Endothelial cell of umbilical vein (primary cell): ENCODE results near the gene NLGN4Y. TPM values are rescaled to one million over a fixed set of nuclear protein-coding genes. Genes with fewer than 3 reads are reported as not detected.

Source experiments
- BruUV-seq: library from RNA; stranded (reverse); fragments of 400-500 nt; replicated peaks from 2 replicates; lab custom pipeline; 2021; lab: Mats Ljungman, UMichigan
- CTCF ChIA-PET: fragments of 300-600, 350-600 bp; sonication (Branson Sonifier 250); formaldehyde crosslinking; loops from one replicate; lab custom pipeline; 2021; ENCODE audit warnings: antibody characterized with exemption, inconsistent platforms; lab: Charles Lee
- POLR2A ChIA-PET: fragments of 300-600, 350-600 bp; sonication (Branson Sonifier 250); formaldehyde crosslinking; loops from one replicate; lab custom pipeline; 2021; ENCODE audit warnings: antibody characterized with exemption, inconsistent platforms; lab: Charles Lee
- DNase-seq: peaks from one replicate; pipeline ENCODE4 v3.0.0-alpha.2; 2011; ENCODE audit warnings: low read depth, low spot score
- FAIRE-seq: peaks from 2 replicates; lab custom pipeline; 2011; peaks lifted over from hg19 to GRCh38; lab: Jason Lieb, UNC
- H2AFZ ChIP-seq: 2 replicates; pipeline ENCODE4 v1.6.0; 2012; ENCODE audit warnings: low read depth, low read length, control low read depth, inconsistent platforms
- H3K27ac ChIP-seq: 2 replicates; pipeline ENCODE4 v1.5.1; 2011; ENCODE audit warnings: low read depth, mild to moderate bottlenecking, control low read depth, low read length, moderate library complexity; ENCODE audit not compliant: insufficient read depth
- H3K27me3 ChIP-seq, 2 experiments: 2 replicates each; pipeline versions ENCODE4 v1.6.0 to v1.6.1; 2011; ENCODE audit warnings: low read length in 2 of 2, mixed read lengths in 1 of 2; ENCODE audit not compliant: control insufficient read depth in 2 of 2, insufficient read depth in 2 of 2
- H3K36me3 ChIP-seq, 2 experiments: 2 replicates in 1 of 2; 3 replicates in 1 of 2; pipeline ENCODE4 v1.5.1; 2011; ENCODE audit warnings: low read length in 2 of 2, mild to moderate bottlenecking in 1 of 2, moderate library complexity in 1 of 2; ENCODE audit not compliant: control insufficient read depth in 2 of 2, insufficient read depth in 2 of 2; ENCODE audit errors: extremely low read depth in 1 of 2
- H3K4me1 ChIP-seq: 3 replicates; pipeline ENCODE4 v1.5.1; 2011; ENCODE audit warnings: mild to moderate bottlenecking, low read length; ENCODE audit not compliant: control insufficient read depth, insufficient read depth; ENCODE audit errors: extremely low read depth
- H3K4me2 ChIP-seq: 2 replicates; pipeline ENCODE4 v1.6.1; 2011; ENCODE audit warnings: low read length, control low read depth, mixed read lengths; ENCODE audit not compliant: insufficient read depth
- H3K4me3 ChIP-seq, 3 experiments: fragments of 200-600 bp in 1 of 3; sonication (generic), shearing (Covaris generic) in 1 of 3; replicated peaks in 1 of 3; 2 replicates each; pipeline ENCODE4 v1.5.1; 2011 to 2016; ENCODE audit warnings: control low read depth in 3 of 3, low read length in 3 of 3, mild to moderate bottlenecking in 2 of 3, inconsistent platforms in 1 of 3, low read depth in 1 of 3, moderate library complexity in 1 of 3; ENCODE audit not compliant: insufficient read depth in 1 of 3
- H3K79me2 ChIP-seq: 2 replicates; pipeline ENCODE4 v1.6.0; 2012; ENCODE audit warnings: low read length, inconsistent platforms; ENCODE audit not compliant: control insufficient read depth, insufficient read depth
- H3K9ac ChIP-seq: replicated peaks from 2 replicates; pipeline ENCODE3; 2011; ENCODE audit warnings: low read length, control low read depth; ENCODE audit not compliant: insufficient read depth; ENCODE audit errors: extremely low read depth
- H3K9me1 ChIP-seq: replicated peaks from 3 replicates; pipeline ENCODE4 v1.6.0; 2011; ENCODE audit warnings: mild to moderate bottlenecking, low read length; ENCODE audit not compliant: control insufficient read depth, insufficient read depth; ENCODE audit errors: extremely low read depth
- H3K9me3 ChIP-seq: replicated peaks from 2 replicates; pipeline ENCODE4 v1.5.1; 2012; ENCODE audit warnings: low read length, inconsistent platforms; ENCODE audit not compliant: control insufficient read depth, insufficient read depth
- H4K20me1 ChIP-seq: replicated peaks from 2 replicates; pipeline ENCODE3; 2011; ENCODE audit warnings: mild to moderate bottlenecking, low read length; ENCODE audit not compliant: control insufficient read depth, insufficient read depth; ENCODE audit errors: extremely low read depth
- EZH2 ChIP-seq: IDR thresholded peaks from 2 replicates; pipeline ENCODE4 v1.6.1; 2012; ENCODE audit warnings: borderline replicate concordance, low read depth, mild to moderate bottlenecking, moderate library complexity, low read length, inconsistent platforms; ENCODE audit not compliant: severe bottlenecking
- FOS ChIP-seq: IDR thresholded peaks from 2 replicates; pipeline ENCODE4 v1.6.1; 2011; ENCODE audit warnings: mild to moderate bottlenecking, low read length, moderate library complexity, borderline replicate concordance; ENCODE audit not compliant: insufficient read depth
- GATA2 ChIP-seq: IDR thresholded peaks from 2 replicates; pipeline ENCODE4 v1.7.0; 2011; ENCODE audit warnings: low read depth, mild to moderate bottlenecking, moderate library complexity, mixed read lengths, low read length; ENCODE audit not compliant: insufficient read length, insufficient read depth
- JUN ChIP-seq: IDR thresholded peaks from 2 replicates; pipeline ENCODE4 v1.6.1; 2011; ENCODE audit warnings: borderline replicate concordance, low read depth; ENCODE audit not compliant: insufficient read length, insufficient read depth
- MYC ChIP-seq: IDR thresholded peaks from one replicate; pipeline ENCODE4 v1.6.1; 2011; ENCODE audit warnings: mild to moderate bottlenecking, low read depth, low read length
- POLR2A ChIP-seq: IDR thresholded peaks from 2 replicates; pipeline ENCODE4 v1.6.1; 2012; ENCODE audit warnings: low read depth, mild to moderate bottlenecking, control low read depth, low read length
- POLR2AphosphoS5 ChIP-seq: IDR thresholded peaks from 2 replicates; pipeline ENCODE4 v1.6.1; 2012; ENCODE audit warnings: low read depth, mild to moderate bottlenecking, control low read depth, low read length, moderate library complexity; ENCODE audit not compliant: insufficient read depth
- dilution Hi-C: fragments of 300-500 bp; cut with MboI; formaldehyde crosslinking; loops from one replicate; pipeline ENCODE4 v1.15.0; 2019; ENCODE audit warnings: low sequenced_read_pairs; ENCODE audit not compliant: extremely low pct_ligation_motif_present
- intact Hi-C: fragments of 100-400 bp; cut with micrococcal nuclease; formaldehyde crosslinking; loops from one replicate; pipeline ENCODE4 v1.10.0; 2022
- polyA plus RNA-seq, 4 experiments: library from polyadenylated mRNA; depleted of rRNA in 3 of 4; stranded (reverse) in 3 of 4; unstranded in 1 of 4; fragments of >200 nt; gene quantifications; 2 replicates each; pipeline versions ENCODE4 v1.2.1 to v1.2.3, GENCODE V29; 2011 to 2012; ENCODE audit warnings: missing spikeins in 1 of 4
- total RNA-seq: library from RNA; stranded (reverse); gene quantifications from 2 replicates; pipeline ENCODE4 v1.2.3, GENCODE V29; 2021
- TF ChIP-seq, protein P1 (sequence below): IDR thresholded peaks from 2 replicates; pipeline ENCODE4 v1.6.1; 2011; ENCODE audit not compliant: insufficient read depth, insufficient read length
- TF ChIP-seq, protein P2 (sequence below), 2 donors: IDR thresholded peaks; 1 replicate in 1 of 2; 2 replicates in 1 of 2; pipeline ENCODE4 v1.5.1; 2011; ENCODE audit warnings: low read length in 2 of 2, mild to moderate bottlenecking in 2 of 2, moderate library complexity in 2 of 2, control low read depth in 1 of 2, inconsistent platforms in 1 of 2, low read depth in 1 of 2; ENCODE audit not compliant: insufficient read depth in 1 of 2; ENCODE audit errors: extremely low read depth in 1 of 2

Gene NLGN4Y
- total and polyA plus RNA-seq, 2 donors (not counting 3 experiments of a cell fraction or from before 2014, with no cell fraction given) = 16.0 to 26.6 TPM

DNA sequence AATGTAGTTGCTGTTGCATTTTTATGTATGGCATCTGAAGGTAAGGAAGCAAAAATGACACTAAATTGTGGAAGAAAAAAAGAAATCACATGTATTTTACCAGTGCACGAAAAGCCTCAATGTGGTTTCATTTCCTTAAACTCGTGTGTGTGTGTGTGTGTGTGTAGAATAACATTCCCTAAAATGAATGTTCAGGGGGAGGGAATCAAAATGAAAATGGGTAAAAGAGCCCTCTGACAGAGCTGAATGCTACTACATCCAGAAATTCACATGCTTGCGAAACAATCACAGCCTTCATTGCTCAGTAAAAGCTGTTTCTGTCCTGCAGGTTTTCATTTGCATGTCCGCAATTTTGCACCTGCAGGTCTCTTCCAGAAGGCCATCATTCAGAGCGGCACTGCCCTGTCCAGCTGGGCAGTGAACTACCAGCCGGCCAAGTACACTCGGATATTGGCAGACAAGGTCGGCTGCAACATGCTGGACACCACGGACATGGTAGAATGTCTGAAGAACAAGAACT, 305.1 kb downstream of the NLGN4Y start:
- BruUV-seq = no TSS peak
- H3K27ac ChIP-seq = peak overlapping the region; percentile 56
- peak; percentile 24 for FAIRE-seq
- no peaks in the 10 kb centered on the region for H3K9me3 ChIP-seq
- CTCF ChIA-PET = no interaction called here
- peaks cover 0 to 2% of the 10 kb centered on the region in 2 experiments for H3K36me3 ChIP-seq
- no peaks in the 10 kb centered on the region for H3K9me1 ChIP-seq
- no peak for DNase-seq
- intact Hi-C loops = no loop called here
- H3K79me2 ChIP-seq = no peaks in the 10 kb centered on the region
- H3K4me1 ChIP-seq = peaks cover 30% of the 10 kb centered on the region
- no peak for TF ChIP-seq GATA2
- TF ChIP-seq MYC = no peak
- TF ChIP-seq, protein P1, sequence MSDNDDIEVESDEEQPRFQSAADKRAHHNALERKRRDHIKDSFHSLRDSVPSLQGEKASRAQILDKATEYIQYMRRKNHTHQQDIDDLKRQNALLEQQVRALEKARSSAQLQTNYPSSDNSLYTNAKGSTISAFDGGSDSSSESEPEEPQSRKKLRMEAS = no peak
- no peak for TF ChIP-seq POLR2AphosphoS5
- TF ChIP-seq FOS = no peak
- no peak for TF ChIP-seq POLR2A
- TF ChIP-seq, protein P2, sequence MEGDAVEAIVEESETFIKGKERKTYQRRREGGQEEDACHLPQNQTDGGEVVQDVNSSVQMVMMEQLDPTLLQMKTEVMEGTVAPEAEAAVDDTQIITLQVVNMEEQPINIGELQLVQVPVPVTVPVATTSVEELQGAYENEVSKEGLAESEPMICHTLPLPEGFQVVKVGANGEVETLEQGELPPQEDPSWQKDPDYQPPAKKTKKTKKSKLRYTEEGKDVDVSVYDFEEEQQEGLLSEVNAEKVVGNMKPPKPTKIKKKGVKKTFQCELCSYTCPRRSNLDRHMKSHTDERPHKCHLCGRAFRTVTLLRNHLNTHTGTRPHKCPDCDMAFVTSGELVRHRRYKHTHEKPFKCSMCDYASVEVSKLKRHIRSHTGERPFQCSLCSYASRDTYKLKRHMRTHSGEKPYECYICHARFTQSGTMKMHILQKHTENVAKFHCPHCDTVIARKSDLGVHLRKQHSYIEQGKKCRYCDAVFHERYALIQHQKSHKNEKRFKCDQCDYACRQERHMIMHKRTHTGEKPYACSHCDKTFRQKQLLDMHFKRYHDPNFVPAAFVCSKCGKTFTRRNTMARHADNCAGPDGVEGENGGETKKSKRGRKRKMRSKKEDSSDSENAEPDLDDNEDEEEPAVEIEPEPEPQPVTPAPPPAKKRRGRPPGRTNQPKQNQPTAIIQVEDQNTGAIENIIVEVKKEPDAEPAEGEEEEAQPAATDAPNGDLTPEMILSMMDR (IDR thresholded peaks at IDR 0.05; ENCODE audit: extremely low read depth in 1 of 2, insufficient read depth in 1 of 2, low read depth in 1 of 2, low read length in 2 of 2) = no peak
- TF ChIP-seq EZH2 = no peak
- no peak for TF ChIP-seq JUN
- H4K20me1 ChIP-seq = no peaks in the 10 kb centered on the region
- H3K27me3 ChIP-seq = no peaks in the 10 kb centered on the region
- no peak overlapping the region for H3K4me3 ChIP-seq
- H3K4me2 ChIP-seq = peak overlapping the region; percentile 64
- H2AFZ ChIP-seq = no peak overlapping the region
- dilution Hi-C loops = no loop called here
- POLR2A ChIA-PET = no interaction called here
- H3K9ac ChIP-seq = peak overlapping the region; percentile 57
